ENCODE data around the gene COPS2. TPM values are rescaled to one million over a fixed set of nuclear protein-coding genes. Genes with fewer than 3 reads are reported as not detected.

COPS2 gene
- total and polyA plus RNA-seq, 12 donors: 29.7 to 240 (median 76.6) TPM

DNA sequence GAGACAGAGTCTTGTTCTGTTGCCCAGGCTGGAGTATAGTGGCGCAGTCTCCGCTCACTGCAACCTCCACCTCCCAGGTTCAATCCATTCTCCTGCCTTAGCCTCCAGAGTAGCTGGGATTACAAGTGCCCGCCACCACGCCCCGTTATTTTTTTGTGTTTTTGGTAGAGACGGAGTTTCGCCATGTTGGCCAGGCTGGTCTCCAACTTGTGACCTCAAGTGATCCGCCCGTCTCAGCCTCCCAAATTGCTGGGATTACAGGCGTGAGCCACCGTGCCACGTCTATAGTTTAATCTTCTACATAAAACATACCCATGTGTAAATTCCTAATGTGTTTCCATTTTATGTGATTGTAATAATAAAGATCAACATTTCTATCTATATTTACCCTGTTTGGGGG lies 16.4 kb upstream of the COPS2 start:
- no peaks in the 10 kb centered on the region for H3K27me3 ChIP-seq
- H3K36me3 ChIP-seq (replicated peaks in 1 of 2): no peaks in the 10 kb centered on the region
- DNase-seq: no peak
- H3K4me1 ChIP-seq (replicated peaks in 1 of 2): peaks cover 0 to 30% of the 10 kb centered on the region in 2 donors
- intact Hi-C loops (cut with DNase I): no loop called here
- H3K27ac ChIP-seq: no peak overlapping the region
- no peak overlapping the region for H3K4me3 ChIP-seq
- TF ChIP-seq POLR2A (IDR thresholded peaks at IDR 0.05): no peak
- TF ChIP-seq, protein P1, sequence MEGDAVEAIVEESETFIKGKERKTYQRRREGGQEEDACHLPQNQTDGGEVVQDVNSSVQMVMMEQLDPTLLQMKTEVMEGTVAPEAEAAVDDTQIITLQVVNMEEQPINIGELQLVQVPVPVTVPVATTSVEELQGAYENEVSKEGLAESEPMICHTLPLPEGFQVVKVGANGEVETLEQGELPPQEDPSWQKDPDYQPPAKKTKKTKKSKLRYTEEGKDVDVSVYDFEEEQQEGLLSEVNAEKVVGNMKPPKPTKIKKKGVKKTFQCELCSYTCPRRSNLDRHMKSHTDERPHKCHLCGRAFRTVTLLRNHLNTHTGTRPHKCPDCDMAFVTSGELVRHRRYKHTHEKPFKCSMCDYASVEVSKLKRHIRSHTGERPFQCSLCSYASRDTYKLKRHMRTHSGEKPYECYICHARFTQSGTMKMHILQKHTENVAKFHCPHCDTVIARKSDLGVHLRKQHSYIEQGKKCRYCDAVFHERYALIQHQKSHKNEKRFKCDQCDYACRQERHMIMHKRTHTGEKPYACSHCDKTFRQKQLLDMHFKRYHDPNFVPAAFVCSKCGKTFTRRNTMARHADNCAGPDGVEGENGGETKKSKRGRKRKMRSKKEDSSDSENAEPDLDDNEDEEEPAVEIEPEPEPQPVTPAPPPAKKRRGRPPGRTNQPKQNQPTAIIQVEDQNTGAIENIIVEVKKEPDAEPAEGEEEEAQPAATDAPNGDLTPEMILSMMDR (IDR thresholded peaks at IDR 0.05): no peak
- H3K9me3 ChIP-seq (replicated peaks in 1 of 3): no peaks in the 10 kb centered on the region
- 96 to 99% (median 98%) methylated on average over 12 of the region's 12 CpGs for WGBS, 4 donors

DNA sequence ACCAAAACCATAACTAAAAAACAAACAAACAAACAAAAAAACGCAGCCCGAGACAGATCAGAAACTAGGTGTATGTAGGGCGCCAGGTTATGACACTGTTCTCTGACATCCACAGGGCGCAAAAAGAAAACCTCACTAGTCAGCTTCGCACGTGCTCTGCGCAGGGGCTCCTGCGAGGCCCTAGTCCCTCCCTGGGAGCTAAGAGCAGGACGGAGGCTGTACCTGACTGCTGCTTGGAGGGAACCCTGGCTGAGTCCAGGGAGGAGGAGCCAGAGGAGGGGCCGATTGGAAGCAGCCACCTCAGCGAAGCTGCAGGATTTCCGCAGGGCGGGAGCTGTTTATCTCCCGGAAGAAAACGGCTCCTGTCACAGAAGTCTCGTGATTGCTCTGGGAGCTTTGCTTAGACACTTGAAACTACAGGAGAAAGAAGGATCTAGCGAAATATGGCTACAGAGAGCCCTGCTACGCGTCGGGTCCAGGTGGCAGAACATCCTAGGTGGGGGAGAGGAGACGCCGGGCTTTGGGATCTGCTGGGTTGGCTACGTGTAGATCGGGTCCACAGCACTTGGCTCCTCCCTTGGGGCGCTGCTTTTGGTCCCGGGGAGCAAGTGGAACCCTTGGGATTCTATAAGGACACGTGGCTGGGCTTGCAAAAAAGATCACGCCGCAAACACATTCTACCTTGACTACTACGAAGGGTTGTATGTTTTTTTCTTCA lies 14.6 kb upstream of the COPS2 start, which contains the start of gene GALK2:
Gene GALK2, plus strand, starts transcription at position 368 of the 718 bp plus-strand sequence. Its CDS starts 76 bp downstream, at position 444.
- no peaks in the 10 kb centered on the region for H3K9me3 ChIP-seq (replicated peaks in 1 of 3)
- 3 to 5% (median 4%) methylated on average over 27 to 30 of the region's 30 CpGs for WGBS, 4 donors
- no peaks in the 10 kb centered on the region for H3K36me3 ChIP-seq (replicated peaks in 1 of 2)
- no peaks in the 10 kb centered on the region for H3K27me3 ChIP-seq
- H3K27ac ChIP-seq: peak within 1 kb of the TSS; percentile 63 to 92 (median 80)
- peaks cover 0 to 30% of the 10 kb centered on the region in 2 donors for H3K4me1 ChIP-seq (replicated peaks in 1 of 2)
- intact Hi-C loops (cut with DNase I): no loop called here
- DNase-seq: peak; percentile 86 to 94 (median 91)
- TF ChIP-seq, protein P1 (IDR thresholded peaks at IDR 0.05): no peak
- peak; percentile 17 to 76 for TF ChIP-seq POLR2A (IDR thresholded peaks at IDR 0.05)
- H3K4me3 ChIP-seq: peak within 1 kb of the TSS in 3 of 4 donors; percentile 55 to 81 (median 76)

DNA sequence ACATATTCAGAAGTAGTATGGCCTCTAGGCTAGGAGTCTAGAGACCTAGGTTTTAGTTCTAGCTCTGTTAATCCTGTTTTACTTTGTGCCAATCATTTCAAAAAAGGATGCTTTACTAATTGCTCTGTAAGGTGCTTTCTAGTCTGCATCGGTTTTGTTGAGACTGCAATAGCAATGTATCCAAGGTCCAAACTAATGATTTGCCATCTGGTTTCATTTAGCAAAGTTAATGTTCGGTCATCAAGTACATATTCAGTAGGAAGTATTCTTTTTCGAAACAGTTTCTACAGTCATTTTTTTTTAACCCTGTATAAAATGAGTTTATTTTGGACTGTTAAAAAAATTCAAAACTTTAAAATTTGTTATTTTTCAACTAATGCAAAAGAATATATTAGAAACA lies 12.6 kb upstream of the COPS2 start:
- Histone ChIP-seq H3K36me3 (replicated peaks in 1 of 2) (no peaks in the 10 kb centered on the region), H3K4me1 (replicated peaks in 1 of 2) (peaks cover 0 to 28% of the 10 kb centered on the region in 2 donors), H3K4me3 (no peak overlapping the region), H3K9me3 (replicated peaks in 1 of 3) (no peaks in the 10 kb centered on the region), H3K27me3 (no peaks in the 10 kb centered on the region), H3K27ac (no peak overlapping the region)
- DNase-seq: no peak
- intact Hi-C loops (cut with DNase I): no loop called here
- no peak for TF ChIP-seq POLR2A (IDR thresholded peaks at IDR 0.05)
- TF ChIP-seq, protein P1 (IDR thresholded peaks at IDR 0.05): no peak
- 82 to 93% (median 89%) methylated on average over 3 of the region's 3 CpGs for WGBS, 4 donors

DNA sequence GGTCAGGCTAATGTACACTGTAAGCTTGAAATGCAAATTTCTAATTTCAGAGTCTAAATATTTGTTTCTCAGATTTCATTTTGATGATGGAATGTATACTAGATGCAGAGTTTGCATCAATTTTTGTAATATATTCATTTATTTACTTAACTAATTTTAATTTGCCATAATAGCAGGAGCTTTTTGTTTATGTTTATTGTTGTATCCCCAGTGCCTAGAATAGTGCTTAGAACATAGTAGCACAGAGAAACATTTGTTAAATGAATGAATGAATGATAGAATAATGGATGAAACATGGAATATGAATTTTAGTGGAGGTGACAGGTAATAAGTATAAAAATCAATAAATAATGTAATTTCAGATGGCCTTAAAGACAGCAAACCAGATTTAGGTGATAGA lies 9.5 kb upstream of the COPS2 start:
- Histone ChIP-seq H3K9me3 (replicated peaks in 1 of 3) (no peaks in the 10 kb centered on the region), H3K36me3 (replicated peaks in 1 of 2) (peaks cover 0 to 7% of the 10 kb centered on the region in 2 donors), H3K4me3 (no peak overlapping the region), H3K4me1 (replicated peaks in 1 of 2) (peaks cover 0 to 5% of the 10 kb centered on the region in 2 donors), H3K27ac (no peak overlapping the region), H3K27me3 (no peaks in the 10 kb centered on the region)
- DNase-seq: no peak
- intact Hi-C loops (cut with DNase I): no loop called here
- TF ChIP-seq, protein P1 (IDR thresholded peaks at IDR 0.05): no peak
- TF ChIP-seq POLR2A (IDR thresholded peaks at IDR 0.05): no peak
